Measurements from ENCODE around the gene SLCO4C1.

The SLCO4C1 gene

DNA sequence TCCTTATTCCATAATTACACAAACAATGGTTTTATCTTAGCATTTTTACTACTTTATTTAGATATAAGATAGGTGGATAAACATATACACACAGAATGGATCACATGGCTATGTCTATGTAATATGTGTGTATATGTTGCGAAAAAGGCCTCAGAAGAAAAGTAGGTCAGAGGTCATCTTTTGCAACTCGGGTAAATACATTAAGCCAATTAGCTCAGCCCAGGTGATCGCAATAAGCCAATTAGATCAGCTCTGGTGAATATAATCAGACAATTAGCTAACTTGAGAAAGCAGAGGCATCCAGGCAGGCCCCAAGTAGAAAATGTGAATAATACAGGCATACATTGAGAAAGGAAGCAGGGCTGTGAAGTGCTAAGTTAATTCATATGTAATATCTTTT, 24.3 kb downstream of the SLCO4C1 start:
- DNase-seq (ENCODE audit: low read depth in 2 of 2), result no peak

- DNase-seq (ENCODE audit: low read depth in 2 of 2), result no peak
These were observed 26.0 kb downstream of the SLCO4C1 start for GRCh38 chr5:102270036-102270435.

DNA sequence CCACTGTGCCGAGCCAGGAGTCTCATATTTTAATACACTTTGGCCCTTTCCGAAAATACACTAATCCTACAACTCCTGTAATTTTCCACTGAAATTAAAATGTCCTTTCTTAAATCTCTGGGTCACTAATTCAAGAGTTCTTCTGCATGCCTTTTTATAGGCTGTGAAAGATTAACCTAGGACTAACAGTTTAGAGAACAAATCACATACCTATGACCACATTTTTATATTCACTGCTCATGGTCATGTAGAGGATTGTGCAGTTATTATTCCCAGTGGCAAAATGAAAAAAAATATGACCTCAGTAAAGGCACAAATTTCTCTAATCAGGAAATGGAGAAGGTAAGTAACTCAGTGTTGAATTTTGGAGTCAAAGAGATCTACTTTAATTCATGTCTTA, 33.4 kb downstream of the SLCO4C1 start:
- DNase-seq (ENCODE audit: low read depth in 2 of 2), result no peak

GRCh38 chr5:102249381-102249780, 46.7 kb downstream of the SLCO4C1 start:
- no peak for DNase-seq (ENCODE audit: low read depth in 2 of 2)

GRCh38 chr5:102243213-102243612, 52.9 kb downstream of the SLCO4C1 start:
- no peak for DNase-seq (ENCODE audit: low read depth in 2 of 2)

DNA sequence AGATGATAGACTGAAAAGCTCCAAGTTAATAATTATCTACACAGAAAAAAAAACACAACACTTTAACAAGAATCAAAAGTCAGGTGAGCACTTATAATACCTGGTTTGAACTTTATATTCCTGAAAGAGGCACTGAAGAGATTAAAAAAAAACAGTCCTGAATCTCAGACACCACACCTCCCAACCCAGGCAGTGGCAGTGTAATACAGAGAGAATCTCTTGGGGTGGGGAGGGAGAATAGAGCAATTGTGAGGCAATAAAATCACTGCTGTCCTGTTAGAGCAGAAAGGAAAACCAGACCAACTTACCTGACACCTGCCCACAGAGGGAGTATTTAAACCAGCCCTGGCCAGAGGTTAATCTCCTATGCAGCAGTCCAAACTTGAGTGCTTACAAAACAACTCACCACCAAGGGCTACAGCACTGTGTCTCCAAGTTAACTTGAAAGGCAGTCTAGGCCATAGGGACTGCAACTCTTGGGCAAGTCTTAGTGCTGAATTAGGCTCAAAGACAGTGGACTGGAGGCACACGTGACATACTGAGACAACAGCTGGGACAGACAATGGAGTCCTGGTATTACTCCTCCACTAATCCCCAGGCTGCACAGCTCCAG, 54.2 kb downstream of the SLCO4C1 start:
- no peak for DNase-seq (ENCODE audit: low read depth in 2 of 2)

DNA sequence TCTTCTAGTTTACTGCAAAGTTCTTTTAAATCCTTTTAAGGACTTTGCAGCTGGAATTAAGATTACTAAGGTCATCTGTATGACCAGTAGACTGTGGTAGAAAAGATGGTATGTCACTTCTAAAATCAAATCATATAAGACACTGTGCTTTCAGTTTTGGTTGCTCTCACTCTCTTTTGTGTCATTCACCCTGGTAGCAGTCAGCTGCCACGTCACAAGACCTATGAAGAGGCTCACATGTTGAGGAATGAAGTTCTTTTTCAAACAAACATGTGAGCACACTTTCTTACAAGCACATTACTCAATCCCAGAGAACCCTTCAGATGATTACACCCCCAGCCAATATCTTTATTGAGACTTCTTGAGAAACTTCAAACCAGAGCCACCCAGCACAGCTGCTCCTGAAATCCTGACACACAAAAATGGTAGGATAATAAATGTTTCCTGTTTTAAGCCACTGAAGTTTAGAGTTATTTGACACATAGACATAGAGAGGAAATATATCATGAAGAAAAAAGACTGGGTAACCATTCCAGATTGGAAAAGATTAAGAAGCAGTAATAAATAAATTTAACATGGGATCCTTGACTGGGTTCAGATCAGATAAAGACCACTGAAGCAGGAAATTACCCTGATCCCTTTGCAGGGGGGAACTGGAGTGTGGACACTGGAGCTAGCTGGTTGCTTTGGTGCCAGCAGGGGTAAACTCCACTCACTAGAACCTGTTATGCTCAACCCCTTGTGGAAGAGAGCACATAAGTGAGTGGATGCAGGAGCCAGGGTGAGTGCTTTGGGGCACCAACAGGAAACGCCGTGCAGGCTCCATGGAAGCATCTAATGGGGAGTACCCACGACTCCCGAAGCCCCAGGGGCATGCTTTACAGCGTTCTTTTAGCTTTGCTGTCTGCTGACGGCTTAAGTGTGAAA, 64.1 kb downstream of the SLCO4C1 start:
- no peak for DNase-seq (ENCODE audit: low read depth in 2 of 2)

- no peak for DNase-seq (ENCODE audit: low read depth in 2 of 2)
These were observed 66.4 kb downstream of the SLCO4C1 start for GRCh38 chr5:102229685-102230084.

DNA sequence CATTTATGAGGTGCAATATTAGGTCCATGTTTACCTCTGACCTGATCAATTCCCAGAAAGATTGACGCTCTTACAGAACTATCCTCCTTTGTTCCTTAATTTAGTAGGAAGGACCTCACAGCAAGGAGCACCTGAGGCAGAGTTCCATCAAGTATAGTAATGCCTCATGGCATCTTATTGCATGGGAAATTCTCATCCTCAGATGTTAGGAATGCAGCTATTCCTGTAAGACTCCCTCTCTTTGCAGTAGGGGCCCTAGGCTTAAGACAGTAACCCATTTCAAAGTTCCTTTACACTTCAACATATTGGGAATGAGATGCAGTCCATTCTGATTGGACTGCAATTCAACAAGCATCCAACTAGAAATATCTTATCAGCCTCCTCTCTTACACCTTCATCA, 69.8 kb downstream of the SLCO4C1 start:
- no peak for DNase-seq (ENCODE audit: low read depth in 2 of 2)

- no peak for DNase-seq (ENCODE audit: low read depth in 2 of 2)
These were observed 72.3 kb downstream of the SLCO4C1 start for GRCh38 chr5:102223542-102224477.

GRCh38 chr5:102222772-102223171, 73.3 kb downstream of the SLCO4C1 start:
- DNase-seq (ENCODE audit: low read depth in 2 of 2), result no peak

GRCh38 chr5:102221949-102222348, 74.1 kb downstream of the SLCO4C1 start:
- DNase-seq (ENCODE audit: low read depth in 2 of 2), result no peak

- DNase-seq (ENCODE audit: low read depth in 2 of 2), result no peak
These were observed 77.9 kb downstream of the SLCO4C1 start for GRCh38 chr5:102218159-102218558.

DNA sequence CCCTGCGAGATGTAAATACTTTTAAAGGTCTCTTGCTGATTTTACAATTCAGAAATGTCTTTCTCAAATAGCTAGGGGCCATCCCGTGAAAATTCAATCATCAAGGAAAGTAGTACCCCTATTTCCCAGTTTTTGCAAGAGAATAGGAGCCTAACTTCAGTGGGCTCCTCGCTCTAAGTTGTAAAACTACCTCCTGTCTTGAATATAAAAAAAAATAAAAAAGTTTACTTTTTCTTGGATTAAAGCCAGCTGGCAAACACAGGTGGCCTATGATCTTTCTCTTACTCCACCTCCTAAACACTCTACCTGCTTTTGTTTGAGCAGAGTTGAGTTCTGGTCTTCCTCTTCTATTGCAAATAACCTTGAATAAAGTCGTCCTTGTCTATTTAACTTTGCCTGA, 79.4 kb downstream of the SLCO4C1 start:
- no peak for DNase-seq (ENCODE audit: low read depth in 2 of 2)

DNA sequence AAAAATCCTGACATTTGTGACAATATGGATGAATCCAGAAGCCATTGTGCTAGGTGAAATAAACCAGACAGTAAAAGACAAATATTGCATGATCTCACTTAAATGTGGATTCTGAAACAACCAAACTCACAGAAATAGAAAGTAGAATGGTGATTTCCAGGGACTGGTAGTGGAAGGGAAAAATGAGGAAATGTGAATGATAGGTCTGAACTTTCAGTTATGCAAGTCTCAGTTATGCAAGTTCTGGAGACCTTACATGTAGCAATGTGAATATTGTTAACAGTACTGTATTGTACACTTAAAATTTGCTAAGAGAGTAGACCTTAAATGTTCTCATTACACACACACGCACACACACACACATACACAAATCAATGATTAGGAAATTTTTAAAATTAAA, 84.9 kb downstream of the SLCO4C1 start:
- no peak for DNase-seq (ENCODE audit: low read depth in 2 of 2)

DNA sequence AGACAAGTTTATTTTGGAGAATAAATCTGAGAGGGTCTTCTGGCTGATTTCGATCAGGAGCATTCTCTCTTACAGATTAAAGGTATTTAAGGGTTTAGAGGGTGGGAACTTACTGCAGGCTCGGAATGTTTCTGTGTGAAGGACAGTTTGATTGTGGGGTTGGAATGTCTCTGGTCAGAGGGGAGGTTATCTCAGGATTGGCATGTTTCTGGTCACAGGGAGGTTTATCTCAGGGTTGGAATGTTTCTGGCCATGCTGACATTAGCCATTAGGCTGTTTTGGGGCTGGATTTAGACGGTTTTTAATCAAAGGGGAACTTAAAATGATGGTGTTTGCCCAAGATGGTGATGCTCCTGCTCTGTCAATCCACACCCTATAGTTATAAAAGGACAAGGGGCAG, 95.2 kb downstream of the SLCO4C1 start:
- DNase-seq (ENCODE audit: low read depth in 2 of 2), result no peak

DNA sequence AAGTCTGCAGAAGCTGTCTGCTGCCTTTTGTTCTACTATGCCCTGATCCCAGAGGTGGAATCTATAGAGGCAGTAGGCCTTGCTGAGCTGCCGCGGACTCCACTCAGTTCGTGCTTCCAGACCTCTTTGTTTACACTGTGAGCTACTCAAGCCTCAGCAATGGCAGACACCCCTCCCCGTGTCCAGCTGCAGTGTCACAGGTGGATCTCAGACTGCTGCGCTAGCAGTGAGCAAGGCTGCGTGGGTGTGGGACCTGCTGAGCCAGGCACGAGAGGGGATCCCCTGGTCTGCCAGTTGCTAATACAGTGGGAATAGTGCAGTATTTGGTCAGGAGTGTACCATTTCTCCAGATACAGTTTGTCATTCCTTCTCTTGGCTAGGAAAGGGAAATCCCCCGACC, 99.6 kb downstream of the SLCO4C1 start:
- DNase-seq (ENCODE audit: low read depth in 2 of 2), result no peak
